GM19463 (cell line): ENCODE measurements around the gene TPSG1.
"Not testable (repeated sequence)": the region's sequence is repeated elsewhere in the genome, so short reads cannot be mapped to it uniquely, and the experiment has no call there.

ENCODE experiments used
- ATAC-seq: cut with Tn5 transposase; IDR thresholded peaks from one replicate; pipeline ENCODE4 v1.9.1; 2021; ENCODE audit warnings: mild to moderate bottlenecking, moderate library complexity; ENCODE audit not compliant: unreplicated experiment

The TPSG1 gene

DNA sequence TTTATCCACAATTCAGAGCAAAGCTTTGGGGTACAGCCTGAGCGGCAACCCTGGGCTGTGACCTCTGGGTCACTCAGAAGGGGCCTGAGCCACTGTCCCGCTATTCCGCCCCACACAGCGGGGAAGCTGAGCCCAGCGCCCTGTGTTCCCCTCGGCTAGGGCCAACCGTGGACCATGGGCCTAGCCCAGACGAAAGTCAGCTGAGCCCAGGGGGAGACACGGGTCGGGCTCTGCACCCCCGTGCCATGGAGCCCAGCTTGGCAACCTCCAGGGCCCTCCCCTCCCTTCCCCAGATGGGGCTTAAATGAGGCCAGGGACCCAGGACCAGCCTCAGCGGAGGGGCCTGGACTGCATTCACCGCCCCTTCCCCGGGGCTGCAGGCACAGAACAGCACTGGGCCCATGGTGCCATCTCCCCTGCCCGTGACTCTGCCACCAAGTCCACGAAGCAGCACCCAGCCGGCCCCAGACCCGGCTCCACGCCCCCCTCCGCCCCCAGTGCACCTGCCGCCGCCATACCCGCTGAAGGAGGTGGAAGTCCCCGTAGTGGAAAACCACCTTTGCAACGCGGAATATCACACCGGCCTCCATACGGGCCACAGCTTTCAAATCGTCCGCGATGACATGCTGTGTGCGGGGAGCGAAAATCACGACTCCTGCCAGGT, 32.6 kb upstream of the TPSG1 start:
- no peak for ATAC-seq

GRCh38 chr16:1256874-1257322, 31.8 kb upstream of the TPSG1 start:
- ATAC-seq, result no peak

DNA sequence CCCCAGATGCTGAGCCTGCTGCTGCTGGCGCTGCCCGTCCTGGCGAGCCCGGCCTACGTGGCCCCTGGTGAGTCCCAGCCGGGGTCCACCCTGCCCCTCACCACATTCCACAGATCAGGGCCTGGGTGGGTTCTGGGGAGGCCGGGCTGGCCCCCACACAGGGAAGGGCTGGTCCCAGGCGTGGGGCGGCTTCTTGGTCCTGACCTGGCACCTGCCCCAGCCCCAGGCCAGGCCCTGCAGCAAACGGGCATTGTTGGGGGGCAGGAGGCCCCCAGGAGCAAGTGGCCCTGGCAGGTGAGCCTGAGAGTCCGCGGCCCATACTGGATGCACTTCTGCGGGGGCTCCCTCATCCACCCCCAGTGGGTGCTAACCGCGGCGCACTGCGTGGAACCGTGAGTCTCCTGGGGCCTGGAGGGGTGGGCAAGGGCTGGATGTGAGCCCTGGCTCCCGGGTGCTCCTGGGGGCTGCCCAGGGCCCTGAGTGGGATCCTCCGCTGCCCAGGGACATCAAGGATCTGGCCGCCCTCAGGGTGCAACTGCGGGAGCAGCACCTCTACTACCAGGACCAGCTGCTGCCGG, 31.3 kb upstream of the TPSG1 start:
- not testable (repeated sequence) for ATAC-seq

DNA sequence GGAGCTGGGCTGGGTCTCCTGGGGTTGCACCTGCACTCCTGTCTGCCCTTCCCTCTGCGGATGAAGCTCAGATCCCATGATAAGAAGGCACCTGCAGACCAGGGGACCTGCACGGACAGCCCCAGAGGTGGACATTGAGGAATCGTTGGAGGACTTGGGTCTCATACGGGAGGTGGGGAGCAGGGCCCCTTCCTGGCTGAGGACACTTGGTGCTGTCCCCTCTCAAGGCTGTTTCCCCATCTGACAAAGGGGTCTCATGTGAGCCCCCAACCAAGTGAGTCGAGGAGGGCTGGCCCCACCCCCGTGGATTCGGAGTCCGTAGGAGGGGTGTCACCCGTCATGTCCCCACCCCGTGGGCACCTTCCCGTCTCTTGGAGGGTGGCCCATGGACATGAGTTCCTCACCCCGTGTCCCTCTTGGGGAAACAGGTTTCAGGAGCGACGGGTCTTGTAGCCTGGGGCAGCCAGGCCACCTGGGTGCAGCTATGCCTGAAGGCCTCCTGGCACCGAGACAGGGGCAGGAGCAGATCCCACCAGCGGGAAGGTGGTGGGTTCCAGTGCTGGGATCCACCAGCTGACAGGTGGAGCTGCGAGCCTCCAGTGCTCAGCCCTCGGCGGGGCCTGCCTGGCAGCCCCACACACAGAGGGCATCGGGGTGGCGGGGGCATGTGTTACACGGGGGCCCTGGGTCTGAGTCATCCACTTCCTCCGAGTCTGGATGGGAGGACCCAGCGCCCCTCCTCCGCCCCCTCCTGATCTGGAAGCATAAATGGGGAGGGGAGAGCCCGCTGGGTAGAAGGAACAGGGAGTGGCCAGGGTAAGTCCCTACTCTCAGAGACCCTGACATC, 30.4 kb upstream of the TPSG1 start, which contains the start of gene TPSD1:
TSS of gene TPSD1 (plus strand) at position 794 of the 847 bp plus-strand sequence. CDS start 212 bp downstream, outside the sequence.
- not testable (repeated sequence) for ATAC-seq

DNA sequence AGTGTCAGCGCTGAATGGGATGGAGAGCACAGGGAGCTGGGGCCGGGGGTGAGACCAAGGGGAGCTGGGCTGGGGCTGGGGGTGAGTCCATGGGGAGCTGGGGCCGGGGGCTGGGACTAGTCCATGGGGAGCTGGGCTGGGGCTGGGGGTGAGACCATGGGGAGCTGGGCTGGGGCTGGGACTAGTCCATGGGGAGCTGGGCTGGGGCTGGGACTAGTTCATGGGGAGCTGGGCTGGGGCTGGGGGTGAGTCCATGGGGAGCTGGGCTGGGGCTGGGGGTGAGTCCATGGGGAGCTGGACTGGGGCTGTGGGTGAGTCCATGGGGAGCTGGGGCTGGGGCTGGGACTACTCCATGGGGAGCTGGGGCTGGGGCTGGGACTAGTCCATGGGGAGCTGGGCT, 29.8 kb upstream of the TPSG1 start:
- ATAC-seq, result not testable (repeated sequence)

- not testable (repeated sequence) for ATAC-seq
These were observed 28.8 kb upstream of the TPSG1 start for GRCh38 chr16:1253701-1254364.

DNA sequence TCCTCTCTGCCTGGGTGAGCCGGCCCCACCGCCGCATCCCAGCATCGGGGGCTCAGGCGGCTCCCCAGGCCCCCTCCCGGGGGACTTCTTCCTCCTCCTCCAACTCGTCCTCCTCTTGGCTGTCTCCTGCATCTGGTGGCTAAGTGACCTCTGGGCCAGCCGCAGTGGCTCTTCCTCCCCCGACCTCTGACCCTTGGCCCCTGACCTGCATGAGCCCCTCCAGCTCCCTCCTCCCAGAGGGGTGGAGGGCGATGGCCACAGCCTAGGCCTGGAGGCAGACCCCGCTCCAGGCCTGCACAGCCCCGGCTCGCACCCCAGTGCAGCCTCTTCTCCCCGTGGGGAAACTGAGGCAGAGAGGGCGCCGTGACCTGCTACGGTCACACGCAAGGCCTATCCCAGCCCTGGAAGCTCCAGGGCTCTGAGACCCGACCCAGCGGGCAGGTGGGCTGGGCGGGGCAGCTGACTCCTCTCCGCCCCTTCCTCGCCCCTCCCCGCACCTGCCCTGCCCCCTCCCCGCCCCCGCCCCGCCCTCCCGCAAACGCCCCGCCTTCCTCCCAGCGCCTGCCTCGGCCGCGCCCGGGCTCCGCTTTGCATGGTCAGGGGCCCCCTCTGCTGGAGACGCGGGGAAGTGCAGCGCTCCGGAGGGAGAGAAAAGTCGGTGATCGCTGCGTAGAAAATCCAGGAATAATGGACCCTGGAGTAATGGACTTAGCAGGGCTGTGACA, 24.1 kb upstream of the TPSG1 start:
- not testable (repeated sequence) for ATAC-seq

DNA sequence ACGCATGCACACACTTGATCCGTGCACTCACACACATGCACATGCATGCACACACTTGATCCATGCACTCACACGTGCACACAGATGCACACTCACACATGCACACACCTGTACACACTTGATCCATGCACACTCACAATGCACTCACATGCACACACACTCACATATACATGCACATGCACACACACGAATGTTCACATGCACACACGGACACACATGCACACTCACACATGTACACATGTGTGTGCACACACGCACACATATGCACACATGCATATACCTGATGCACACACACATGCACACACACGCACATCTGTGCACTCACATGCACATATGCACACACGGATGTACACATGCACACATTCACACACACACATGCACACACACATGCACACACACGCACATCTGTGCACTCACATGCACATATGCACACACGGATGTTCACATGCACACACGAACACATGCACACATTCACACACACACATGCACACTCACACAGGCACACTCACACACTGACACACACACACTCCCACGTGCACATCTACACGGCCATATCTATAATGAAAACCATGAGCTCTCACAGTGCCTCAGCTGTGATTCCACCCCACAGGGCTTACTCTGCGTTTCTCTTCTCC, 23.0 kb upstream of the TPSG1 start:
- ATAC-seq, result not testable (repeated sequence)

- no peak for ATAC-seq
These were observed 20.5 kb upstream of the TPSG1 start for GRCh38 chr16:1245452-1246020.

- ATAC-seq, result no peak
These were observed 19.8 kb upstream of the TPSG1 start for GRCh38 chr16:1244881-1245280.

DNA sequence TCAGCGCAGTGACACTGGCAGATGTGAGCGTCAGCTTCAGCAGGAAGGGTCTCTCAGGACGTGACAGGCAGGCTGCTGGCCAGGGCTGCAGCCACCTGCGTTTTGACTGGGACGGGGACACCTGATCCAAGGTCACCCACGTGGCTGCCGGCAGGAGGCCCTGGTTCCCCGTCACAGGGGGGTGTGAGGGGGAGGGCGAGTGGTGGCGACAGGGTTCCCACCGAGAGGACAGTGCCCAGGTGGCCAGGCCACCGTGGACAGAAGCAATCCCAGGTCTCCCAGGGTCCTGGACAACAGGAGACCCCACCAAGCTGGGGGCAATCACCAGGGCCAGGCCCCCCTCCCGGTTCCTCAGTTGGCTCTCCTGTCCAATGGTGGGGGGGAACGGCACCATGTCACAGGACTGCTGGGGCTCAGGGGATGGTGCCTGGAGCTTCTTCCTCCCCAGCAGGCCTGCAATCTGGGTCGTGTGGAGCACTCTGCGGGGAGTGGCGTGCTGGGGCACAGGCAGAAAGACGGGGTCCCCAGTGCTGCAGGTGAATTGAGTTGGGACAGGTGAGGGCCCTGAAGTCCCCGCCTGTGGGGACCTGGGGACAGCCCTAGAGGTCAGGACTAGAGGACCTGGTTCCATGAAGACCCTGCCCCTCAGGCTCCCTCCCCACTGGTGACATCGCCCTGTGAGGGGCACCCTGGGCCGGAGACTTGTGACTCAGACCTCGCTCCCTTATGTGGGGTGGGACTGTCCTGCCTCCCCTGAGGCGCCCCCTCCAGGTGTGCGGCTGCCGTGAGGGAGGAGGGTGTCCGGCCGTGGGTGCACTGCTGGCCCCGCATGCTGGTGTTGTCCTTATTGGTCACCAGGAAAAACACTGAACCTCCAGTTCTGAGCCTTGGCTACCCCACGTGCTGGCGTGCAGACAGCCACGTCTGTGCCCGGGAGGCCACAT, 19.1 kb upstream of the TPSG1 start:
- ATAC-seq, result not testable (repeated sequence)

DNA sequence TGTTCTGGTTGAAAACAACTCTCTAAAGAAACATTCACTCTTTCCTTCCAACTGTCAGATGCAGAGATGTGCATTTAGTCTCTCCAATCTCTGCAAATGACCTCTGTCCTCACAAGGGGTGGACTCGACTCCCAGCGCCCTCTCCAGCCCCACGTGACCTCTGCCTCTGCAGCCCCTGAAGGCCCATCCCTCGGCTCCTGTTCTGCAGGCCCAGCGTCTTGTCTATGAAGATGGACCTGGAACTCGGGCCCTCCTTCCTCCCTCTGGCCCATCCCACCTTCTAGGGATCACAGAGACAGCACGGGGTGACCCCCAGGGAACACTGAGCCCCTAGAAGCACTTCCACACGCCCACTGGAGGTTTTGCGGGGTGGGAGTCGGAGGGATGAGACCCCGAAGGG, 18.3 kb upstream of the TPSG1 start:
- not testable (repeated sequence) for ATAC-seq

DNA sequence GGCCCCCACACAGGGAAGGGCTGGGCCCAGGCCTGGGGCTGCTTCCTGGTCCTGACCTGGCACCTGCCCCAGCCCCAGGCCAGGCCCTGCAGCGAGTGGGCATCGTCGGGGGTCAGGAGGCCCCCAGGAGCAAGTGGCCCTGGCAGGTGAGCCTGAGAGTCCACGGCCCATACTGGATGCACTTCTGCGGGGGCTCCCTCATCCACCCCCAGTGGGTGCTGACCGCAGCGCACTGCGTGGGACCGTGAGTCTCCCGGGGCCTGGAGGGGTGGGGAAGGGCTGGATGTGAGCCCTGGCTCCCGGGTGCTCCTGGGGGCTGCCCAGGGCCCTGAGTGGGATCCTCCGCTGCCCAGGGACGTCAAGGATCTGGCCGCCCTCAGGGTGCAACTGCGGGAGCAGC, 16.0 kb upstream of the TPSG1 start:
- not testable (repeated sequence) for ATAC-seq

DNA sequence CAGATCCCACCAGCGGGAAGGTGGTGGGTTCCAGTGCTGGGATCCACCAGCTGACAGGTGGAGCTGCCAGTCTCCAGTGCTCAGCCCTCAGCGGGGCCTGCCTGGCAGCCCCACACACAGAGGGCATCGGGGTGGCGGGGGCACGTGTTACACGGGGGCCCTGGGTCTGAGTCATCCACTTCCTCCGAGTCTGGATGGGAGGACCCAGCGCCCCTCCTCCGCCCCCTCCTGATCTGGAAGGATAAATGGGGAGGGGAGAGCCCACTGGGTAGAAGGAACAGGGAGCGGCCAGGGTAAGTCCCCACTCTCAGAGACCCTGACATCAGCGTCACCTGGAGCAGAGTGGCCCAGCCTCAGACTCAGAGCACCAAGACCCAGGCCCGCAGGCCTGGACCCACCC, 15.4 kb upstream of the TPSG1 start, which contains the start of gene TPSAB1:
TSS of gene TPSAB1 (plus strand) at position 270 of the 400 bp plus-strand sequence. CDS start 234 bp downstream, outside the sequence.
- ATAC-seq, result not testable (repeated sequence)

DNA sequence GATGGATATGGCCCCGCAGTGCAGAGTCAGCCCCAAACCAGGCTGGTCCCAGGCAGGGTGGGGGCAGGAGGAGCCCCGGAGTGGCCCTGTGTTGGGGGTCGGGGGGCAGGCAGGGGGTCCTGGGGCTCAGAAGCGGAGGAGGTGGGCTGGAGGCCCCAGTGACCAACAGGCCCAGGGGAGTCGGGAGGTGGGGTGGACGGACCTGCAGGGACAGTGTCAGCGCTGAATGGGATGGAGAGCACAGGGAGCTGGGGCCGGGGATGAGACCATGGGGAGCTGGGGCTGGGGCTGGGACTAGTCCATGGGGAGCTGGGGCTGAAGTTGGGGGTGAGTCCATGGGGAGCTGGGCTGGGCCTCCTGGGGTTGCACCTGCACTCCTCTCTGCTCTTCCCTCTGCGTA, 14.5 kb upstream of the TPSG1 start:
- ATAC-seq, result not testable (repeated sequence)

DNA sequence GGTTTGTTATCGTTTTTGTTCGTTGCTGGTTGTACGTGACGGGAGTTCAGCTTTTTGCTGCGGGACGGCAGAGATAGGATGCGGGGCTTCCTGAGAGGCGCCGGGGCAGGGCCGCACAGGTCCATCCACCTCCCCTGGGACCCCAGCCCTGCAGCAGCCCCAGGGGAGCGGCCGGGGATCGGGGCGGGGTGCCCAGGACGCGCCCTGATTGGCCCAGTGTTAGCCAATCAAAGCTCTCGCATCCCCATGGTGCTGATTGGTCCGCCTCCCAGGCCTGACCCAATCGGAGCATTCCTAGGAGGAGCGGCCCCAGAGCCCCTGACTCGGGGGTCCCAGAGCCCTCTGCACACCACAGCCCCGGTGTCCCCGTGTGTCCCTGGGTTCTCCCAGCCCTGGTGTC, 13.8 kb upstream of the TPSG1 start:
- ATAC-seq, result not testable (repeated sequence)

GRCh38 chr16:1237990-1238389, 12.9 kb upstream of the TPSG1 start:
- ATAC-seq, result no peak

DNA sequence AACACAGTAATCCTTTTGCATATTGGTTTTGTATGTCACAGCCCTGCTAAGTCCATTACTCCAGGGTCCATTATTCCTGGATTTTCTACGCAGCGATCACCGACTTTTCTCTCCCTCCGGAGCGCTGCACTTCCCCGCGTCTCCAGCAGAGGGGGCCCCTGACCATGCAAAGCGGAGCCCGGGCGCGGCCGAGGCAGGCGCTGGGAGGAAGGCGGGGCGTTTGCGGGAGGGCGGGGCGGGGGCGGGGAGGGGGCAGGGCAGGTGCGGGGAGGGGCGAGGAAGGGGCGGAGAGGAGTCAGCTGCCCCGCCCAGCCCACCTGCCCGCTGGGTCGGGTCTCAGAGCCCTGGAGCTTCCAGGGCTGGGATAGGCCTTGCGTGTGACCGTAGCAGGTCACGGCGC, 11.6 kb upstream of the TPSG1 start:
- ATAC-seq, result not testable (repeated sequence)
